HepG2 (cell line): ENCODE data around the gene NBEAL2. TPM values are rescaled to one million over a fixed set of nuclear protein-coding genes. Genes with fewer than 3 reads are reported as not detected.
A peak's percentile ranks its signal among the peaks of the same experiment; 100 is the strongest.

Source experiments
- FOXC1 ChIP-seq: sonication (generic); formaldehyde crosslinking; IDR thresholded peaks from 2 replicates; pipeline ENCODE4 v1.8.0; 2022; ENCODE audit warnings: mild to moderate bottlenecking, missing genetic modification reagents, borderline replicate concordance
- KLF15 ChIP-seq: sonication (generic); formaldehyde crosslinking; IDR thresholded peaks from 2 replicates; pipeline ENCODE4 v1.8.1; 2023; ENCODE audit warnings: borderline replicate concordance, mild to moderate bottlenecking, inconsistent platforms, missing genetic modification reagents, mixed read lengths
- MIER3 ChIP-seq: IDR thresholded peaks from 2 replicates; pipeline ENCODE4 v1.6.1; 2016; ENCODE audit warnings: missing compliant biosample characterization, borderline replicate concordance
- NCOA2 ChIP-seq: sonication (generic); formaldehyde crosslinking; IDR thresholded peaks from 2 replicates; pipeline ENCODE4 v1.8.0; 2022; ENCODE audit warnings: inconsistent platforms
- RBM39 ChIP-seq: fragments of 200-400 bp; formaldehyde crosslinking; IDR thresholded peaks from one replicate; pipeline ENCODE4 v1.6.1; 2018; ENCODE audit warnings: antibody characterized with exemption, mild to moderate bottlenecking, low read depth, low read length; ENCODE audit not compliant: poor library complexity, severe bottlenecking
- TCF12 ChIP-seq, 2 experiments: fragments of 450-650 bp in 1 of 2; sonication (generic) in 1 of 2; formaldehyde crosslinking in 1 of 2; IDR thresholded peaks; 2 replicates each; pipeline versions ENCODE4 v1.6.1 to v1.8.0; 2017 to 2022; ENCODE audit warnings: antibody characterized with exemption in 1 of 2, mild to moderate bottlenecking in 1 of 2, missing genetic modification reagents in 1 of 2, moderate library complexity in 1 of 2
- ZKSCAN8 ChIP-seq: IDR thresholded peaks from 2 replicates; pipeline ENCODE4 v1.6.1; 2016; ENCODE audit warnings: borderline replicate concordance, missing genetic modification reagents, missing compliant biosample characterization
- ZNF331 ChIP-seq: sonication (generic); formaldehyde crosslinking; IDR thresholded peaks from 2 replicates; pipeline ENCODE4 v1.4.0; 2020; ENCODE audit warnings: missing genetic modification reagents
- ZNF441 ChIP-seq: sonication (generic); formaldehyde crosslinking; IDR thresholded peaks from 2 replicates; pipeline ENCODE4 v1.7.0; 2021; ENCODE audit warnings: missing genetic modification reagents, borderline replicate concordance
- ZNF605 ChIP-seq: sonication (generic); formaldehyde crosslinking; IDR thresholded peaks from 2 replicates; pipeline ENCODE4 v1.8.0; 2022; ENCODE audit warnings: mild to moderate bottlenecking, missing genetic modification reagents
- ZNF709 ChIP-seq: sonication (generic); formaldehyde crosslinking; IDR thresholded peaks from 2 replicates; pipeline ENCODE4 v1.5.0; 2020; ENCODE audit warnings: mild to moderate bottlenecking, missing genetic modification reagents
- ZSCAN25 ChIP-seq: sonication (generic); formaldehyde crosslinking; IDR thresholded peaks from 2 replicates; pipeline ENCODE4 v1.8.0; 2022; ENCODE audit warnings: mild to moderate bottlenecking, missing genetic modification reagents
- polyA plus RNA-seq, 8 experiments: library from polyadenylated mRNA; depleted of rRNA in 3 of 8; stranded (reverse) in 7 of 8; unstranded in 1 of 8; fragments of >200 nt; fragmentation: Illumina TruSeq in 4 of 8; extraction: Trizol in 4 of 8; gene quantifications; 2 replicates each; pipeline versions ENCODE4 v1.2.1 to v1.2.3, GENCODE V29; 2011 to 2016; ENCODE audit warnings: low read depth in 4 of 8, missing spikeins in 1 of 8, mixed read lengths in 1 of 8; ENCODE audit not compliant: insufficient read depth in 1 of 8
- total RNA-seq, 5 experiments: library from RNA; depleted of rRNA; stranded (reverse); fragments of >200 nt; fragmentation: Illumina TruSeq; extraction: Trizol; gene quantifications; 2 replicates each; pipeline ENCODE4 v1.2.3, GENCODE V29; 2016; ENCODE audit warnings: low read depth in 1 of 5
- TF ChIP-seq, protein P1 (sequence below): sonication (generic); formaldehyde crosslinking; IDR thresholded peaks from one replicate; pipeline ENCODE4 v1.5.1; 2020; ENCODE audit warnings: mild to moderate bottlenecking, missing genetic modification reagents; ENCODE audit errors: not compliant biosample characterization
- TF ChIP-seq, protein P2 (sequence below): IDR thresholded peaks from 2 replicates; pipeline ENCODE4 v1.6.1; 2012; ENCODE audit warnings: inconsistent platforms
- TF ChIP-seq, protein P3 (sequence below): sonication (generic); formaldehyde crosslinking; IDR thresholded peaks from 2 replicates; pipeline ENCODE4 v1.4.0; 2020; ENCODE audit warnings: missing genetic modification reagents, mild to moderate bottlenecking, borderline replicate concordance
- TF ChIP-seq, protein P4 (sequence below): IDR thresholded peaks from 2 replicates; pipeline ENCODE4 v1.6.1; 2012; ENCODE audit warnings: low read depth, low read length, improper control_type of control experiment

NBEAL2 gene
- total and polyA plus RNA-seq, 2 of the 13 experiments (the other 11 are each of a cell fraction or from before 2014, with no cell fraction given): 9.7 to 12.4 TPM

DNA sequence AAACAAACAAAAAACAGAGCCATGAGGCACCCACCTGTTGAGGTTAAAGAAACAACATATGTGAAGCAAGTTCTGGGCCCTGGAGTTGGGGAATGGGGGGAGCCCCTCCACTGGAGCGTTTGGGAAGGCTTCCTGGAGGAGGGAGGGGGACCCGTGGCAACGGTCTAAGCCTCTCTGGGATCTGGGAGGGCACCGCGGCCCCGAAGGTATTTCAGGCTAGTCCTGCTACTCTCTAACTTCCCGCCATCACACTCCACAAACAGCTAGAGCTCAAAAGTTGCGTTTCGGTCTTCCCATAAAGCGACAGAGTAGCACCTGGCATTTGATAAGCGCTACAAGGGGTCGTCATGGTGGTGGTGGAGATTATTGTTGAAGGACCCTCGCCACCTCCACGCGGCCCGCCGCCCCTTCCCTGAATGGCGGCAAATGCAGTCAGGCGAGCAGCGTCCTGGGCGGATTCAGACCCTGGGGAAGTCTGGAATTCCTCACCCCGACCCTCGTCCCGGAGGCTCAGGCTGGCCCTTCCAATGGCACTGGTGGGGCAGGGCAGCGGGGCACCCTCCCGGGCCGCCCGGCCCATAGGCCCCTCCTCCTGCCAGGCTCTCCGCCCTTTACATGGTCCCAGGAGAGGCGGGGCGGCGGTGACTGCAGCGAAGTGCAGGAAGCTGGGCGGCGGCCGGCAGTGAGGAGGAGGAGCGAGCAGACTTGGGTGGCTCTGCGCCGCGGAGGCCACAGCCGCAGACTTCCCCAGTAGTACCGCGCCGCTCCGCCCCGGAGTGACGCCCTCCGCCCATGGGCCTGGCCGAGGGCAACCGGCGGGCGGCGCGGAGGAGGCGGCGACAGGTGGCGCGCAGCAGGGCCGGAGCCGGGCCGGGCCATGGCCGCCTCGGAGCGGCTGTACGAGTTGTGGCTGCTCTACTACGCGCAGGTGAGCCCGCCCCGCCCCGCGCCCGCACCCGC lies at the start of gene NBEAL2 (continued):
- TF ChIP-seq, protein P1, sequence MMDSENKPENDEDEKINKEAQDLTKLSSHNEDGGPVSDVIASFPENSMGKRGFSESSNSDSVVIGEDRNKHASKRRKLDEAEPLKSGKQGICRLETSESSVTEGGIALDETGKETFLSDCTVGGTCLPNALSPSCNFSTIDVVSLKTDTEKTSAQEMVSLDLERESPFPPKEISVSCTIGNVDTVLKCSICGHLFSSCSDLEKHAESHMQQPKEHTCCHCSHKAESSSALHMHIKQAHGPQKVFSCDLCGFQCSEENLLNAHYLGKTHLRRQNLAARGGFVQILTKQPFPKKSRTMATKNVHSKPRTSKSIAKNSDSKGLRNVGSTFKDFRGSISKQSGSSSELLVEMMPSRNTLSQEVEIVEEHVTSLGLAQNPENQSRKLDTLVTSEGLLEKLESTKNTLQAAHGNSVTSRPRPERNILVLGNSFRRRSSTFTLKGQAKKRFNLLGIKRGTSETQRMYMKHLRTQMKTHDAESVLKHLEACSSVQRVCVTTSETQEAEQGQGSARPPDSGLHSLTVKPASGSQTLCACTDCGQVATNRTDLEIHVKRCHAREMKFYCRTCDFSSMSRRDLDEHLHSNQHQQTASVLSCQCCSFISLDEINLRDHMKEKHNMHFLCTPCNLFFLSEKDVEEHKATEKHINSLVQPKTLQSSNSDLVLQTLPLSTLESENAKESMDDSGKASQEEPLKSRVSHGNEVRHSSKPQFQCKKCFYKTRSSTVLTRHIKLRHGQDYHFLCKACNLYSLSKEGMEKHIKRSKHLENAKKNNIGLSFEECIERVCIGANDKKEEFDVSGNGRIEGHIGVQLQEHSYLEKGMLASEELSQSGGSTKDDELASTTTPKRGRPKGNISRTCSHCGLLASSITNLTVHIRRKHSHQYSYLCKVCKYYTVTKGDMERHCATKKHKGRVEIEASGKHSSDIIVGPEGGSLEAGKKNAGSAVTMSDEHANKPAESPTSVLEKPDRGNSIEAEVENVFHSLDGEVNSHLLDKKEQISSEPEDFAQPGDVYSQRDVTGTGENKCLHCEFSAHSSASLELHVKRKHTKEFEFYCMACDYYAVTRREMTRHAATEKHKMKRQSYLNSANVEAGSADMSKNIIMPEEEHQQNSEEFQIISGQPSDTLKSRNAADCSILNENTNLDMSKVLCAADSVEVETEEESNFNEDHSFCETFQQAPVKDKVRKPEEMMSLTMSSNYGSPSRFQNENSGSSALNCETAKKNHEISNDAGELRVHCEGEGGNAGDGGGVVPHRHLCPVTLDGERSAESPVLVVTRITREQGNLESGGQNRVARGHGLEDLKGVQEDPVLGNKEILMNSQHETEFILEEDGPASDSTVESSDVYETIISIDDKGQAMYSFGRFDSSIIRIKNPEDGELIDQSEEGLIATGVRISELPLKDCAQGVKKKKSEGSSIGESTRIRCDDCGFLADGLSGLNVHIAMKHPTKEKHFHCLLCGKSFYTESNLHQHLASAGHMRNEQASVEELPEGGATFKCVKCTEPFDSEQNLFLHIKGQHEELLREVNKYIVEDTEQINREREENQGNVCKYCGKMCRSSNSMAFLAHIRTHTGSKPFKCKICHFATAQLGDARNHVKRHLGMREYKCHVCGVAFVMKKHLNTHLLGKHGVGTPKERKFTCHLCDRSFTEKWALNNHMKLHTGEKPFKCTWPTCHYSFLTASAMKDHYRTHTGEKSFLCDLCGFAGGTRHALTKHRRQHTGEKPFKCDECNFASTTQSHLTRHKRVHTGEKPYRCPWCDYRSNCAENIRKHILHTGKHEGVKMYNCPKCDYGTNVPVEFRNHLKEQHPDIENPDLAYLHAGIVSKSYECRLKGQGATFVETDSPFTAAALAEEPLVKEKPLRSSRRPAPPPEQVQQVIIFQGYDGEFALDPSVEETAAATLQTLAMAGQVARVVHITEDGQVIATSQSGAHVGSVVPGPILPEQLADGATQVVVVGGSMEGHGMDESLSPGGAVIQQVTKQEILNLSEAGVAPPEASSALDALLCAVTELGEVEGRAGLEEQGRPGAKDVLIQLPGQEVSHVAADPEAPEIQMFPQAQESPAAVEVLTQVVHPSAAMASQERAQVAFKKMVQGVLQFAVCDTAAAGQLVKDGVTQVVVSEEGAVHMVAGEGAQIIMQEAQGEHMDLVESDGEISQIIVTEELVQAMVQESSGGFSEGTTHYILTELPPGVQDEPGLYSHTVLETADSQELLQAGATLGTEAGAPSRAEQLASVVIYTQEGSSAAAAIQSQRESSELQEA (CRISPR knock-in tag): no peak
- no peak; the same call in 1 of the 2 replicates for TF ChIP-seq ZNF709 (CRISPR knock-in tag)
- TF ChIP-seq FOXC1 (CRISPR knock-in tag): 0 out of 2 replicates have a peak, but pooled peaks have one; percentile 11
- TF ChIP-seq RBM39: no peak
- TF ChIP-seq ZSCAN25 (CRISPR knock-in tag): no peak
- no peak for TF ChIP-seq KLF15
- TF ChIP-seq, protein P2, sequence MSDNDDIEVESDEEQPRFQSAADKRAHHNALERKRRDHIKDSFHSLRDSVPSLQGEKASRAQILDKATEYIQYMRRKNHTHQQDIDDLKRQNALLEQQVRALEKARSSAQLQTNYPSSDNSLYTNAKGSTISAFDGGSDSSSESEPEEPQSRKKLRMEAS: peak; percentile 59
- TF ChIP-seq NCOA2 (CRISPR knock-in tag): peak; percentile 53
- TF ChIP-seq, protein P3, sequence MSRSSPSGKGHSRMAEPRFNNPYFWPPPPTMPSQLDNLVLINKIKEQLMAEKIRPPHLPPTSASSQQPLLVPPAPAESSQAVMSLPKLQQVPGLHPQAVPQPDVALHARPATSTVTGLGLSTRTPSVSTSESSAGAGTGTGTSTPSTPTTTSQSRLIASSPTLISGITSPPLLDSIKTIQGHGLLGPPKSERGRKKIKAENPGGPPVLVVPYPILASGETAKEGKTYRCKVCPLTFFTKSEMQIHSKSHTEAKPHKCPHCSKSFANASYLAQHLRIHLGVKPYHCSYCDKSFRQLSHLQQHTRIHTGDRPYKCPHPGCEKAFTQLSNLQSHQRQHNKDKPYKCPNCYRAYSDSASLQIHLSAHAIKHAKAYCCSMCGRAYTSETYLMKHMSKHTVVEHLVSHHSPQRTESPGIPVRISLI (CRISPR knock-in tag): peak; percentile 33; the same call in 1 of the 2 replicates
- no peak for TF ChIP-seq ZKSCAN8 (CRISPR knock-in tag)
- no peak; the same call in 1 of the 2 replicates for TF ChIP-seq MIER3 (CRISPR knock-in tag)
- peak; percentile 30; the same call in 1 of the 2 replicates for TF ChIP-seq ZNF331 (CRISPR knock-in tag)
- TF ChIP-seq, protein P4, sequence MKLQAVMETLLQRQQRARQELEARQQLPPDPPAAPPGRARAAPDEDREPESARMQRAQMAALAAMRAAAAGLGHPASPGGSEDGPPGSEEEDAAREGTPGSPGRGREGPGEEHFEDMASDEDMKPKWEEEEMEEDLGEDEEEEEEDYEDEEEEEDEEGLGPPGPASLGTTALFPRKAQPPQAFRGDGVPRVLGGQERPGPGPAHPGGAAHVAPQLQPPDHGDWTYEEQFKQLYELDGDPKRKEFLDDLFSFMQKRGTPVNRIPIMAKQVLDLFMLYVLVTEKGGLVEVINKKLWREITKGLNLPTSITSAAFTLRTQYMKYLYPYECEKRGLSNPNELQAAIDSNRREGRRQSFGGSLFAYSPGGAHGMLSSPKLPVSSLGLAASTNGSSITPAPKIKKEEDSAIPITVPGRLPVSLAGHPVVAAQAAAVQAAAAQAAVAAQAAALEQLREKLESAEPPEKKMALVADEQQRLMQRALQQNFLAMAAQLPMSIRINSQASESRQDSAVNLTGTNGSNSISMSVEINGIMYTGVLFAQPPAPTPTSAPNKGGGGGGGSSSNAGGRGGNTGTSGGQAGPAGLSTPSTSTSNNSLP: no peak
- 0 out of 2 replicates have a peak, but pooled peaks have one; percentile 58 for TF ChIP-seq ZNF441 (CRISPR knock-in tag)
- no peak for TF ChIP-seq ZNF605
- TF ChIP-seq TCF12 (IDR thresholded peaks at IDR 0.05): no peak
- TF ChIP-seq TCF12 (CRISPR knock-in tag; IDR thresholded peaks at IDR 0.05): no peak
